ENCODE measurements around the gene TNS3.
A peak's percentile ranks its signal among the peaks of the same experiment; 100 is the strongest.

TNS3 gene

DNA sequence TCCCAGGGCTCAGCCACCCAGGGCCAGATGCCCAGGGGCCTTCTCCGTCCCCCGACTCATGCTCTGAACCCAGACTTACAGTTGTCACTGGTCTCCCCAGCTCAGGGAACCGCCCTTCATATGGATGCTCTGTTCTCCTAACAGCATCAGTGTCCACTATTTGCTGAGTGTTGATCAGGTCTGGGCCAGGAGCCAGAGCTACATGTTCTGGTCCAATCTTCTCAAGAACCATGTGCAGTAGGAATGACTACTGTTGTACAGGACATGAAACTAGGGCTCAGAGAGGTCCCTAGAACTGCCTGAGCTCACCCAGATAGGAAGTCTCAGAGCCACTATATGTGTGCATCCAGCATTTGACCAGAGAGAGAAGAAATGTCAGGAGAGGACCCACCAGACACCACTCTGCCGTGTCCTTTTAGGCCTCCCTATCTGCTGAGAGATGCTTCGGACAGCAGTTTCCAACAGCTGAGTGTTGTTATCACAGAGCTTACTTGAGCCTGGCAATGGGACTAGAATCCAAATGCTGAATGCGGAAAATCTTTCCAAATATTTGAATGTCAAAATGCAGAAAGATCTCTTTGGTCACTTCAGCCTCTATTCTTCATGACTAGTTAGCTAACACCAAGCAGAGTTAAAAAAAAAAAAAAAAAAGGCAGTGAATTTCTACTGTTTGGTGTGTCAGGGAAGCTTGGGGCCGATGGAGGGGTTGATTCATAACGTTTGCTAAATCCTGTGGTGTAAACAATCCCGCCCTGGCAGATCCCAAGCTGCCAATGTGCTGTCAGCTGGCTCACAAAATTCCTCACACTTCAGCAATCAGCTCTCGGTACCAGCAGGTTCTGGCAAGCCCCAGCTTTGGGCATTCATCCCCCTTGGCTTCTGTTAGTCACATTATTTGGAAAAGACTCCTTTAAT is 246.1 kb downstream of the TNS3 start:
- no peak overlapping the region for H2BK5ac ChIP-seq (ENCODE audit: low read depth, low read length, poor library complexity, severe bottlenecking)
- no peak overlapping the region for H3K27ac ChIP-seq (ENCODE audit: low read length, poor library complexity, severe bottlenecking)
- H3K4me2 ChIP-seq (ENCODE audit: low read length, poor library complexity, severe bottlenecking): no peak overlapping the region
- H2AFZ ChIP-seq (ENCODE audit: low read depth, low read length): no peak overlapping the region
- H4K8ac ChIP-seq (ENCODE audit: low read length): peak overlapping the region; percentile 10
- H4K91ac ChIP-seq (ENCODE audit: low read length): peak overlapping the region; percentile 73
- 50% methylated on average over 9 of the region's 10 CpGs for WGBS
- peak; percentile 87 for DNase-seq
- no peak overlapping the region for H3K9ac ChIP-seq (ENCODE audit: low read length)
- peak overlapping the region in 1 of 2 experiments; percentile 42 for H3K4ac ChIP-seq (ENCODE audit: low read depth in 1 of 2, low read length in 2 of 2)
- H2BK15ac ChIP-seq (ENCODE audit: low read depth, poor library complexity, severe bottlenecking): no peak overlapping the region
- H3K36me3 ChIP-seq (ENCODE audit: control insufficient read depth in 1 of 2, insufficient read depth in 2 of 2, low read depth in 1 of 2, low read length in 2 of 2): peaks cover 0 to 32% of the 10 kb centered on the region in 2 experiments
- peak overlapping the region; percentile 71 to 77 for H3K18ac ChIP-seq (ENCODE audit: low read depth in 1 of 2, low read length in 2 of 2)
- H2BK12ac ChIP-seq (ENCODE audit: low read length in 2 of 2): peak overlapping the region; percentile 51 to 78
- H2AK5ac ChIP-seq (ENCODE audit: low read length, severe bottlenecking): no peak overlapping the region
- H3K27me3 ChIP-seq (ENCODE audit: control insufficient read depth in 1 of 2, insufficient read depth in 1 of 2, low read length in 2 of 2): peaks cover 0 to 7% of the 10 kb centered on the region in 2 experiments
- no peak overlapping the region for H3K23ac ChIP-seq (ENCODE audit: low read length in 2 of 2)
- H2BK120ac ChIP-seq (ENCODE audit: low read depth, low read length): no peak overlapping the region
- peaks cover 14% of the 10 kb centered on the region for H3K4me1 ChIP-seq (ENCODE audit: control insufficient read depth, insufficient read depth, low read depth, low read length)
- H3K14ac ChIP-seq (ENCODE audit: low read length in 2 of 2): peak overlapping the region in 1 of 2 experiments; percentile 26
- H3K4me3 ChIP-seq (ENCODE audit: insufficient read depth in 1 of 2, low read depth in 1 of 2, low read length in 2 of 2): no peak overlapping the region
- H3K79me1 ChIP-seq (replicated peaks; ENCODE audit: low read length, poor library complexity, severe bottlenecking): peaks cover 23% of the 10 kb centered on the region
- H3K9me3 ChIP-seq (ENCODE audit: control insufficient read depth, low read length): no peaks in the 10 kb centered on the region

DNA sequence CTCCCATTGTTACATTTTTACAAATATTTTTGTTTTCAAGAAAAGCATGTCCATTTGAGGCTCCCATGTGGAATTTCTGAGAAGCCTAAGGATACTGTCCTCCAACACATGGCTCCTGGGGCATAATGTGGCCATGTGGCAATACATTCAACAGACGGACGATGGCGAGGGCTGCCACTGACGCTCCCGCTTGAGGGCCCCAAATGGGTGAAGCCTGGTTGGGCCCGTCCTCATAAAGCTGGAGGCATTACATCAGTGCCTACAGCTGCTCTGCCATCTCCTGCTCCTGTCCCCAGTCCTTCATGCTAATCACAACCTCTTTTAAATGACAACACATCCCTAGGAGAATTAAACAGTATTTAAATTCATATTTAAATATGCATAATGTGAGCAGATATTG is 246.8 kb downstream of the TNS3 start:
- no peak overlapping the region for H3K4ac ChIP-seq (ENCODE audit: low read depth in 1 of 2, low read length in 2 of 2)
- H2AFZ ChIP-seq (ENCODE audit: low read depth, low read length): no peak overlapping the region
- no peak overlapping the region for H2BK120ac ChIP-seq (ENCODE audit: low read depth, low read length)
- no peak overlapping the region for H2AK5ac ChIP-seq (ENCODE audit: low read length, severe bottlenecking)
- no peak overlapping the region for H3K4me2 ChIP-seq (ENCODE audit: low read length, poor library complexity, severe bottlenecking)
- no peak overlapping the region for H2BK5ac ChIP-seq (ENCODE audit: low read depth, low read length, poor library complexity, severe bottlenecking)
- peak overlapping the region; percentile 84 for H4K91ac ChIP-seq (ENCODE audit: low read length)
- no peak overlapping the region for H4K8ac ChIP-seq (ENCODE audit: low read length)
- H3K27ac ChIP-seq (ENCODE audit: low read length, poor library complexity, severe bottlenecking): no peak overlapping the region
- peaks cover 0 to 14% of the 10 kb centered on the region in 2 experiments for H3K27me3 ChIP-seq (ENCODE audit: control insufficient read depth in 1 of 2, insufficient read depth in 1 of 2, low read length in 2 of 2)
- H3K18ac ChIP-seq (ENCODE audit: low read depth in 1 of 2, low read length in 2 of 2): no peak overlapping the region
- peak overlapping the region; percentile 7 to 57 for H2BK12ac ChIP-seq (ENCODE audit: low read length in 2 of 2)
- no peak overlapping the region for H3K4me3 ChIP-seq (ENCODE audit: insufficient read depth in 1 of 2, low read depth in 1 of 2, low read length in 2 of 2)
- no peak overlapping the region for H2BK15ac ChIP-seq (ENCODE audit: low read depth, poor library complexity, severe bottlenecking)
- peaks cover 14% of the 10 kb centered on the region for H3K4me1 ChIP-seq (ENCODE audit: control insufficient read depth, insufficient read depth, low read depth, low read length)
- no peak overlapping the region for H3K14ac ChIP-seq (ENCODE audit: low read length in 2 of 2)
- no peak for DNase-seq
- H3K9ac ChIP-seq (ENCODE audit: low read length): no peak overlapping the region
- WGBS: 98% methylated on average over 6 of the region's 6 CpGs
- H3K9me3 ChIP-seq (ENCODE audit: control insufficient read depth, low read length): no peaks in the 10 kb centered on the region
- H3K36me3 ChIP-seq (ENCODE audit: control insufficient read depth in 1 of 2, insufficient read depth in 2 of 2, low read depth in 1 of 2, low read length in 2 of 2): peaks cover 0 to 38% of the 10 kb centered on the region in 2 experiments
- H3K23ac ChIP-seq (ENCODE audit: low read length in 2 of 2): no peak overlapping the region
- peaks cover 25% of the 10 kb centered on the region for H3K79me1 ChIP-seq (replicated peaks; ENCODE audit: low read length, poor library complexity, severe bottlenecking)

DNA sequence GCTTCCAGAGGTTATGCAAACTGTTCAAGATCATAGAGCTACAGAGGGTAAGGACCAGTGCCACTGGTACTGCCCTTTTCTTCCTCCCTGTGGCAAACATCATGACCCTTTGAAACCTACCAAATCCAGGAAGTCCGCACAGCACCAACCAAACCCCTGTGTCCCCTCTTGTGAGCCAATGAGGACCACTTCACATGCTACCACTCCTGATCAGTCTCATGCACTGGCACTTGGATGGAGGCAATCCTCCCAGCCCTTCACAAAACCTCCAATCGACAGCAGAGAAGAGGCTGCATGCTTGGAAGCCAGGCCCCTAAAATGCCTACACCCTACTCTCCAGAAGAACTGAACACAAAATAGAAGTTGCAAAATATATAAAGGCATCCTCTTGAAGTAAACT is 248.0 kb downstream of the TNS3 start:
- Histone ChIP-seq H3K9me3 (ENCODE audit: control insufficient read depth, low read length) (no peaks in the 10 kb centered on the region), H2BK15ac (ENCODE audit: low read depth, poor library complexity, severe bottlenecking) (peak overlapping the region; percentile 32), H3K4me1 (ENCODE audit: control insufficient read depth, insufficient read depth, low read depth, low read length) (peaks cover 21% of the 10 kb centered on the region), H2AFZ (ENCODE audit: low read depth, low read length) (no peak overlapping the region), H3K4ac (ENCODE audit: low read depth in 1 of 2, low read length in 2 of 2) (peak overlapping the region; percentile 16 to 40), H4K91ac (ENCODE audit: low read length) (no peak overlapping the region), H2BK120ac (ENCODE audit: low read depth, low read length) (no peak overlapping the region), H2BK5ac (ENCODE audit: low read depth, low read length, poor library complexity, severe bottlenecking) (no peak overlapping the region), H4K8ac (ENCODE audit: low read length) (no peak overlapping the region), H3K23ac (ENCODE audit: low read length in 2 of 2) (peak overlapping the region in 1 of 2 experiments; percentile 63), H3K4me3 (ENCODE audit: insufficient read depth in 1 of 2, low read depth in 1 of 2, low read length in 2 of 2) (no peak overlapping the region), H2BK12ac (ENCODE audit: low read length in 2 of 2) (peak overlapping the region; percentile 6 to 37), H3K79me1 (replicated peaks; ENCODE audit: low read length, poor library complexity, severe bottlenecking) (peaks cover 34% of the 10 kb centered on the region), H3K18ac (ENCODE audit: low read depth in 1 of 2, low read length in 2 of 2) (peak overlapping the region; percentile 2 to 46), H3K14ac (ENCODE audit: low read length in 2 of 2) (no peak overlapping the region), H3K9ac (ENCODE audit: low read length) (no peak overlapping the region), H3K36me3 (ENCODE audit: control insufficient read depth in 1 of 2, insufficient read depth in 2 of 2, low read depth in 1 of 2, low read length in 2 of 2) (peaks cover 0 to 48% of the 10 kb centered on the region in 2 experiments), H3K27ac (ENCODE audit: low read length, poor library complexity, severe bottlenecking) (no peak overlapping the region), H3K4me2 (ENCODE audit: low read length, poor library complexity, severe bottlenecking) (no peak overlapping the region), H2AK5ac (ENCODE audit: low read length, severe bottlenecking) (no peak overlapping the region), H3K27me3 (ENCODE audit: control insufficient read depth in 1 of 2, insufficient read depth in 1 of 2, low read length in 2 of 2) (peaks cover 0 to 15% of the 10 kb centered on the region in 2 experiments)
- DNase-seq: no peak
- 95% methylated on average over 2 of the region's 2 CpGs for WGBS

DNA sequence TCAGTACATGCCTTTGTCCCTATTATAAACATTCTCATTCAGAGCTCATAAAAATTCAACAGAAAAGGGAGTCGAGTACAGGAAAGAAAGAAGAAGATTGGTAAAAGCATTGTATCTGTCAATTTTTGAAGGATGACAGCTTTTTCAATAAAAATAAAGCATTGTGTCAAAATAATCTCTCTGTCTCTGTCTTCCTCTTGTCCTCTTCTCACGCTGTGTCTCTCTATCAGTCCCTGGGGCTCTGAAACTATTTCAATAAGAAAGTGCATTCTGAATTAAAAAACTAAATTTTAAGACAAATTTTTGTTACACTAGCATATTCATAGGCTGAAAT is 248.4 kb downstream of the TNS3 start:
- Histone ChIP-seq H3K4ac (ENCODE audit: low read depth in 1 of 2, low read length in 2 of 2) (no peak overlapping the region), H2AK5ac (ENCODE audit: low read length, severe bottlenecking) (no peak overlapping the region), H2BK120ac (ENCODE audit: low read depth, low read length) (no peak overlapping the region), H3K36me3 (ENCODE audit: control insufficient read depth in 1 of 2, insufficient read depth in 2 of 2, low read depth in 1 of 2, low read length in 2 of 2) (peaks cover 0 to 48% of the 10 kb centered on the region in 2 experiments), H2BK12ac (ENCODE audit: low read length in 2 of 2) (no peak overlapping the region), H3K18ac (ENCODE audit: low read depth in 1 of 2, low read length in 2 of 2) (no peak overlapping the region), H2BK5ac (ENCODE audit: low read depth, low read length, poor library complexity, severe bottlenecking) (no peak overlapping the region), H3K14ac (ENCODE audit: low read length in 2 of 2) (no peak overlapping the region), H3K4me3 (ENCODE audit: insufficient read depth in 1 of 2, low read depth in 1 of 2, low read length in 2 of 2) (no peak overlapping the region), H3K9ac (ENCODE audit: low read length) (no peak overlapping the region), H3K27me3 (ENCODE audit: control insufficient read depth in 1 of 2, insufficient read depth in 1 of 2, low read length in 2 of 2) (peaks cover 0 to 15% of the 10 kb centered on the region in 2 experiments), H3K4me1 (ENCODE audit: control insufficient read depth, insufficient read depth, low read depth, low read length) (peaks cover 24% of the 10 kb centered on the region), H4K8ac (ENCODE audit: low read length) (no peak overlapping the region), H3K27ac (ENCODE audit: low read length, poor library complexity, severe bottlenecking) (no peak overlapping the region), H2AFZ (ENCODE audit: low read depth, low read length) (no peak overlapping the region), H3K79me1 (replicated peaks; ENCODE audit: low read length, poor library complexity, severe bottlenecking) (peaks cover 35% of the 10 kb centered on the region), H3K4me2 (ENCODE audit: low read length, poor library complexity, severe bottlenecking) (no peak overlapping the region), H4K91ac (ENCODE audit: low read length) (no peak overlapping the region), H3K23ac (ENCODE audit: low read length in 2 of 2) (no peak overlapping the region), H3K9me3 (ENCODE audit: control insufficient read depth, low read length) (no peaks in the 10 kb centered on the region), H2BK15ac (ENCODE audit: low read depth, poor library complexity, severe bottlenecking) (no peak overlapping the region)
- no CpG with 5 or more reads among the region's 2 CpGs for WGBS
- no peak for DNase-seq

Data from mesenchymal stem cell (in vitro differentiated cells and primary cell).